GM12872 (cell line): ENCODE measurements around the gene PLEKHA7.

ENCODE experiments used
- CTCF ChIP-seq: IDR thresholded peaks from 3 replicates; pipeline ENCODE4 v1.5.1; 2011; ENCODE audit warnings: low read depth, mild to moderate bottlenecking, low read length, moderate library complexity; ENCODE audit not compliant: insufficient read depth

PLEKHA7 gene

DNA sequence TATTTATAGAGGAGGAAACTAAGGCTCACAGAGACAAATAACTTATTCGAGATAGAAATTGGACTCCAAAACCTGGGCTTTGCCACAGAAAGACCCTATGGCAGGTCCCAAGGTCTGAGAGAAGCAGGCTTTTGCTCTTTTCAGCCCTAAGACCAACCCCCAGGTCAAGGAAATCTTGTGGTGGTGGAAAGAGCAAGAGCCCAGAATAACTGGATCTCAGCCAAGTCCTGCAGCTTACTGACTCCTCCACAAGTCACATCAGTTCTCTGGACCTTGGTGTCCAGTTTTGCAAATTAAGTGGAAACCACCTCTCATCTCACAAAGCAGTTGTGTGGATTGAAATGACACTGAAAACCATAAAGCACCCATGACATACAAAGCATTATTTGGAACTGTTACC lies 153.6 kb downstream of the PLEKHA7 start:
- TF ChIP-seq CTCF, result no peak

DNA sequence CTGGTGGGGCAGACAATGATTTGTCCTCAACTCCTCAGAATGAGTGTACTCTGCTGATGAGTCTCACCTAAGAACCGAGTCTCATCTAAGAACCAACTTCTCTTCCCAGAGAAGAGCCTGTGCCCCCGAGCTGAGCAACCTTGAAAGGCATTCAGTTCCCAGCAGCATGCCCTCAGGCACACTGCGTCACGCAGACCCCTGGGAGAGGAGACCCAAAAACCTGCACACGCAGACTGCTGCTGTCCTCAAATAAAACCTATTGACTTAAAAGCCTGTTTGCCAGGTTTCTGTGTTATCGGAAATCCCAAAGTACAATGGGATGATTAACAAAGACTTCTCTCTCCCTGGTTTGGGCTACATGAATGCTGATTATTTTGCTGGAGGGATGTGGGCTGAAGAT lies 154.6 kb downstream of the PLEKHA7 start:
- no peak for TF ChIP-seq CTCF

DNA sequence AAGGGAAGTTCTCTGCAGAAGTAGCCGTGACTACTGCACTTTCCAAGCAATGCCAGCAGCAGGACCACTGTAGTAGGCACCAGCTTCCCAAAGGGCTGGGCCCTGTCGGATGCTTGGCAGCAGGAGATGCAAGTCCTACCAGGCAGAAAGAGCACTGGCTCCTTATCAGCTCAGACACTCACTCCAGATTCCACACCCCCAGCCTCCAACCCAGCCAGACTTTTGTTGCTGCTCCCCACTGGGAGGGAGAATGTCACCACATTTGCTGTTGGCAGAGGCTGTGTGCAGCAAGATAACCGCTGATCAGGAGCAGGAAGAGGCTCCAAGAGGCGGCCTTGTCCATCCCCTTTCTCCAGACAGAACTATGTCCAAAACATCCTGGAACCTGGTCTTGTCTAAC lies 157.0 kb downstream of the PLEKHA7 start:
- no peak for TF ChIP-seq CTCF

- TF ChIP-seq CTCF, result no peak
Observed at GRCh38 chr11:16856022-16856471, 158.2 kb downstream of the PLEKHA7 start.

DNA sequence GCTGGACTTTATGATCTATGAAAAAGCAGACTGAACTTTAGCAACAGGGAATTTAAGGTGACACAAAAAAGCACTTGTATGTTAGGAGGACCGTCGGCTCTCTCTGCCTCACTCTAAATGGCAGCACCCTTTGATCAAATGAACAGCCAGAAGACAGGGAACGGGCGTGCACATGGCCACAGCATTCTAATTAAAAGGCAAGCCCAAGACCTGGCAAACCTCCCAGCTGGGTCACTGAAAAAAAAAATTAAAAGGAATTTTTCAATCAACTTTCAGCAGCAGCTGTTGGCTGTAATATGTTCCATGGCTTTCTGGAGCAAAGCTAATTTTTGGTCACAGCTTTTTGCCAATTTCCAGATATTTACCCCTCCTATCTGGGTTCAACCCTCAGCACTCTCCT lies 159.2 kb downstream of the PLEKHA7 start:
- no peak for TF ChIP-seq CTCF

DNA sequence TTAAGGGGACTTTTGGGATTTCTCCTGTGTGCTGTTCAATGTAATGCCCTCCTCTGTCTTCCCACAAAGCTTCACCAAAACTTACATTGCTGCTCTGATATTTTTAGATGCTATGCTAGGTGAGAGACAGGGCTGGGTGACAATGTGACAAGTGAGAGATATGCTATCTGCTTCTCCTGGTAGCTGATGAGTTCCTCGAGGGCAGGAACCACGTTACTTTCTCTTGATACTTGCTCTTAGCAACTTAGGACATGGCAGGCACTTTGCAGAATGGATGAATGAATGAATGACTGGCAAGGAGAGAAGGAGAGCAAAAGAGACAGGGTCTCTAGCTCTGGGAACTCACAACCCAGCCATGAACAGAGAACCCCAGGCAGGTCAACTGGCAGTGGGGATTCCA lies 160.4 kb downstream of the PLEKHA7 start:
- TF ChIP-seq CTCF, result no peak

- TF ChIP-seq CTCF, result no peak
Observed at GRCh38 chr11:16853266-16853665, 160.9 kb downstream of the PLEKHA7 start.

- no peak for TF ChIP-seq CTCF
Observed at GRCh38 chr11:16846305-16846704, 167.9 kb downstream of the PLEKHA7 start.
